Mesodermal cell (in vitro differentiated cells): ENCODE data around the gene KLC4.

Experiments used
- H3K27ac ChIP-seq: 2 replicates; pipeline ENCODE4 v1.7.0; 2013; ENCODE audit warnings: mild to moderate bottlenecking, low read depth, low read length, moderate library complexity; ENCODE audit not compliant: severe bottlenecking
- H3K36me3 ChIP-seq: 2 replicates; pipeline ENCODE4 v1.7.1; 2013; ENCODE audit warnings: mild to moderate bottlenecking, low read length, moderate library complexity; ENCODE audit not compliant: control insufficient read depth, insufficient read depth
- H3K4me1 ChIP-seq: one replicate; pipeline ENCODE4 v1.7.1; 2013; ENCODE audit warnings: mild to moderate bottlenecking, low read length; ENCODE audit not compliant: insufficient read depth, control insufficient read depth, poor library complexity, severe bottlenecking
- H3K4me3 ChIP-seq: 2 replicates; pipeline ENCODE4 v1.7.0; 2013; ENCODE audit warnings: low read length, control low read depth, mild to moderate bottlenecking; ENCODE audit not compliant: insufficient read depth, poor library complexity, severe bottlenecking; ENCODE audit errors: extremely low read depth
- H3K9me3 ChIP-seq: 2 replicates; pipeline ENCODE4 v1.7.1; 2013; ENCODE audit warnings: mild to moderate bottlenecking, low read length, moderate library complexity; ENCODE audit not compliant: control insufficient read depth
- WGBS, 2 experiments: methylation state at CpG; one replicate each; pipeline ENCODE4 v1.1.5; 2013; ENCODE audit warnings: missing lambda C conversion rate in 2 of 2; ENCODE audit not compliant: insufficient coverage in 2 of 2; 5-methylcytosine and 5-hydroxymethylcytosine counted together

Gene KLC4

GRCh38 chr6:43020052-43020705 lies 39.3 kb upstream of the KLC4 start:
- no peak overlapping the region for H3K4me3 ChIP-seq
- H3K9me3 ChIP-seq: no peaks in the 10 kb centered on the region
- peak overlapping the region; percentile 23 for H3K27ac ChIP-seq
- H3K4me1 ChIP-seq: peaks cover 27% of the 10 kb centered on the region
- peaks cover 72% of the 10 kb centered on the region for H3K36me3 ChIP-seq
- 80 to 92% methylated on average over 1 to 2 of the region's 3 CpGs for WGBS, 2 experiments

- Histone ChIP-seq H3K9me3 (no peaks in the 10 kb centered on the region), H3K4me1 (peaks cover 27% of the 10 kb centered on the region), H3K27ac (peak overlapping the region; percentile 77), H3K4me3 (peak overlapping the region; percentile 91), H3K36me3 (peaks cover 76% of the 10 kb centered on the region)
- WGBS, 2 experiments: 78% methylated on average over 3 of the region's 5 CpGs; no CpG with 5 or more reads in 1 of the 2 experiments
Measured at GRCh38 chr6:43020847-43021246, 38.6 kb upstream of the KLC4 start.

DNA sequence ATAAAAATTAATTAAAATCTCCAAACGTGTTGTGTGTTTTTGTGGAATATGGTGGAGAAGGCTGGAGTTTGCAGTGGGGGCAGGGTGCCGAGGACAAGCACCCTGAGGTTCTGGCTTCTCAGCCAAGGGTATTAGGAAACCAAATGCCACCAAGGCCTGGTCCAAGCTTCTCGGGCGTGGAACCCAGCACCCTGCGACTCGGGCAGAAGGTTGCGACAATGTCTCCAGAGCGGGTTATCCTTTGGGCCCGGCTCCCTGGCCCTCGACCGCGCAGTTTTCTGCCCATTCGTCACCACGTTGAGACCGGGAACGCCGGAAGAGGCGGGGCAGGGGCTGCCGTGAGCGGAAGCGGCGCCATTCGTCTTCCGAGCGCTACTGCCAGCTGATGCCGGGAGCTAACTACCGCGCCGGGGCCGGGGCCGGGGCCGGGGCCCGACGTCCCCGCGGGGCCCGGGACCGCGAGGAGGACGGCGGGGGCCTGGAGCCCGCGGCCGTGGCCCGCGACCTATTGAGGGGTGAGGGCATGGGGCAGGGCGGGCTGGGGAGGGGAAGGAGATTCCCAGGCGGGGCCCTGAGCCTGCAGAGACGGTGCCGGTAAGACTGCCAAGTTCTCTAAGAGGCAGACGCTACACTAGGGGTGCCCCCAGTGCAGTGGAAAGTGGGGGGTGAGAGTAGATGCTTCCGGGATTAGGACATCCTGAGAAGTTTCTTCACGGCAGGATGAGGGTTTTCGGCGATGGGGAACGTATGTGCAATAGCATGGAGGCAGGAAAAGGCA lies 38.0 kb upstream of the KLC4 start, which contains the start of gene RRP36:
Gene RRP36, plus strand, starts transcription at position 354 of the 778 bp plus-strand sequence. Its CDS starts 32 bp downstream, at position 386.
- no peaks in the 10 kb centered on the region for H3K9me3 ChIP-seq
- peak within 1 kb of the TSS; percentile 77 for H3K27ac ChIP-seq
- peak within 1 kb of the TSS; percentile 91 for H3K4me3 ChIP-seq
- H3K4me1 ChIP-seq: peaks cover 25% of the 10 kb centered on the region
- H3K36me3 ChIP-seq: peaks cover 76% of the 10 kb centered on the region
- 2% methylated on average over 42 to 56 of the region's 56 CpGs for WGBS, 2 experiments

- Histone ChIP-seq H3K36me3 (peaks cover 76% of the 10 kb centered on the region), H3K4me3 (no peak overlapping the region), H3K4me1 (peaks cover 20% of the 10 kb centered on the region), H3K27ac (no peak overlapping the region), H3K9me3 (no peaks in the 10 kb centered on the region)
- 97 to 100% methylated on average over 2 of the region's 2 CpGs for WGBS, 2 experiments
Measured at GRCh38 chr6:43024436-43024835, 35.0 kb upstream of the KLC4 start.

GRCh38 chr6:43026365-43026764 lies 33.1 kb upstream of the KLC4 start:
- Histone ChIP-seq H3K9me3 (no peaks in the 10 kb centered on the region), H3K4me3 (no peak overlapping the region), H3K27ac (no peak overlapping the region), H3K36me3 (peaks cover 81% of the 10 kb centered on the region), H3K4me1 (peaks cover 7% of the 10 kb centered on the region)
- 88 to 100% methylated on average over 3 to 5 of the region's 5 CpGs for WGBS, 2 experiments

DNA sequence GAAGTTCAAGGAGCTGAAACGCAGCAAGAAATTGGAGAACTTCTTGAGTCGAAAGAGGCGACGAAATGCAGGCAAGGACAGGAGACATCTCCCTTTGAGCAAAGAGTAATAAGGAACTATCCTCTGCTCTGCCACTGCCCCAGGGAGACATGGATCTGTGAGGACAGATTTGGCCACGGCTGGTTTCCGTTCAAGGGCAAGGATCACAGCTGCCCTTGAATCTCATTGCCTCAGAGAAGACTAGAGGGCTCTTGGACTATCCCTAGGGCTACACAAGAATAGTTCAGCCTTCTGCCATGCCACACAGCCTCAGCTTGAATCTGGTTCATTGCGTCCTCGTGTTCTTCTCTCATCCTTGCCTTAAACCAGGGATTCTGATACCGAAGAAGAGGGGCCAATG lies 30.3 kb upstream of the KLC4 start:
- H3K4me1 ChIP-seq: no peaks in the 10 kb centered on the region
- WGBS, 2 experiments: 94 to 96% methylated on average over 9 of the region's 9 CpGs
- peaks cover 90% of the 10 kb centered on the region for H3K36me3 ChIP-seq
- H3K9me3 ChIP-seq: no peaks in the 10 kb centered on the region
- H3K27ac ChIP-seq: no peak overlapping the region
- no peak overlapping the region for H3K4me3 ChIP-seq

DNA sequence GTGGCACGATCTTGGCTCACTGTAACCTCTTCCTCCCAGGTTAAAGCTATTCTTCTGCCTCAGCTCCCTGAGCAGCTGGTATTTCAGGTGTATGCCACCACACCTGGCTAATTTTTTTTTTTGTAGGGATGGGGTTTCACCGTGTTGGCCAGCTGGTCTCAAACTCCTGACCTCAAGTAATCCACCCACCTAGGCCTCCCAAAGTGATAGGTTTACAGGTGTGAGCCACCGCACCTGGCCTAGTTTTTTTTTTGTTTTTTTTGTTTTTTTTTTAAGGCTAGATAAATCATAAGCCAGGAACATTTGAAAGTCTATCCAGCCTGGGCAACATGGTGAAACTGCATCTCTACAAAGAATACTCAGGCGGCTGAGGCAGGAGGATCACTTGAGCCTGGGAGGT lies 27.1 kb upstream of the KLC4 start:
- 91 to 100% methylated on average over 2 of the region's 4 CpGs for WGBS, 2 experiments
- no peak overlapping the region for H3K27ac ChIP-seq
- no peak overlapping the region for H3K4me3 ChIP-seq
- peaks cover 83% of the 10 kb centered on the region for H3K36me3 ChIP-seq
- H3K4me1 ChIP-seq: no peaks in the 10 kb centered on the region
- no peaks in the 10 kb centered on the region for H3K9me3 ChIP-seq

DNA sequence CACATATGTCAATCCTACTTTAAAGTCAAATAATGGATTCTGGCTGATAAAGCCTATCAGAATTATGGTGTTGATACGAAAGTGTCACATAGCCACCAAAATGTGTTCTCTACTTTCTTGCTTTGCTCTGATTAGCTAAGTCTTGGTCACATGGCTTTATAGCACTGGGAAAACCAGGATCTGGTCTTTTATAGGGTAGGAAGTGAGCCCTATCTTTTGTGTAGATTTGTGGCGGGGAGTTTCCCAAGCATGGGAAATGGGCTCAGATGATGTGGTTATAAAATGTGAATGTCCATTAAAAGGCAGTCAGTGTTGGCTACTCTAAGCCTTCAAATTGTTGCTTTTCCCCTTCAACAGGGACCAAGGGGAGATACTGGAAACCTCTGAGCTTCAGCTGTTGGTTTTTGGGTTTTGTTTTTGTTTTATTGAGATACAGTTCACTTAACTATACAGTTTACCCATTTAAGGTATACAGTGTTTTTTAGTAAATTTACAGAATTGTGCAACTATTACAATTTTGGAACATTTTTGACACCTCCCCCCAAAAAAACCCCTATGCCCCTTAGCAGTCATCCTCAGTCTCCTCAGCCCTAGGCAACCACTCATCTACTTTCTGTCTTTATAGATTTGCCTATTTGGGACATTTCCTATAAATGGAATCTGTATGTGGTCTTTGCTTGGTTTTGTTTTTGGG lies 25.8 kb upstream of the KLC4 start:
- H3K9me3 ChIP-seq: no peaks in the 10 kb centered on the region
- no peak overlapping the region for H3K4me3 ChIP-seq
- no peak overlapping the region for H3K27ac ChIP-seq
- H3K4me1 ChIP-seq: no peaks in the 10 kb centered on the region
- WGBS, 2 experiments: 100% methylated on average over 1 of the region's 2 CpGs; no CpG with 5 or more reads in 1 of the 2 experiments
- peaks cover 84% of the 10 kb centered on the region for H3K36me3 ChIP-seq

- Histone ChIP-seq H3K4me1 (no peaks in the 10 kb centered on the region), H3K9me3 (no peaks in the 10 kb centered on the region), H3K36me3 (peaks cover 84% of the 10 kb centered on the region), H3K27ac (no peak overlapping the region), H3K4me3 (no peak overlapping the region)
- 80 to 94% methylated on average over 2 of the region's 2 CpGs for WGBS, 2 experiments
Measured at GRCh38 chr6:43034190-43034525, 25.3 kb upstream of the KLC4 start.

GRCh38 chr6:43035495-43036194 lies 23.8 kb upstream of the KLC4 start:
- Histone ChIP-seq H3K4me3 (no peak overlapping the region), H3K9me3 (no peaks in the 10 kb centered on the region), H3K27ac (no peak overlapping the region), H3K36me3 (peaks cover 83% of the 10 kb centered on the region), H3K4me1 (no peaks in the 10 kb centered on the region)
- 84 to 89% methylated on average over 4 of the region's 4 CpGs for WGBS, 2 experiments
